Measurements from ENCODE around the gene ENHO.
"Not testable (repeated sequence)": the region's sequence is repeated elsewhere in the genome, so short reads cannot be mapped to it uniquely, and the experiment has no call there.

The ENHO gene

GRCh38 chr9:34547960-34548611 lies 25.3 kb upstream of the ENHO start:
- Histone ChIP-seq H3K27me3 (ENCODE audit: control insufficient read depth in 1 of 2, insufficient read depth in 2 of 2, low read length in 2 of 2) (peaks cover 11 to 15% of the 10 kb centered on the region in 2 donors), H3K27ac (ENCODE audit: low read length) (no peak overlapping the region), H3K4me1 (ENCODE audit: control insufficient read depth, insufficient read depth, low read length) (peaks cover 7% of the 10 kb centered on the region), H3K36me3 (ENCODE audit: control insufficient read depth in 2 of 2, insufficient read depth in 2 of 2, low read length in 2 of 2) (no peaks in the 10 kb centered on the region), H3K9me3 (ENCODE audit: control insufficient read depth in 2 of 2, low read length in 2 of 2) (no peaks in the 10 kb centered on the region), H3K9ac (ENCODE audit: low read length in 2 of 2) (no peak overlapping the region), H3K4me3 (ENCODE audit: low read length in 2 of 2) (no peak overlapping the region)

GRCh38 chr9:34546834-34547827 lies 24.3 kb upstream of the ENHO start:
- H3K27me3 ChIP-seq (ENCODE audit: control insufficient read depth in 1 of 2, insufficient read depth in 2 of 2, low read length in 2 of 2) = peaks cover 11 to 14% of the 10 kb centered on the region in 2 donors
- H3K36me3 ChIP-seq (ENCODE audit: control insufficient read depth in 2 of 2, insufficient read depth in 2 of 2, low read length in 2 of 2) = no peaks in the 10 kb centered on the region
- no peaks in the 10 kb centered on the region for H3K9me3 ChIP-seq (ENCODE audit: control insufficient read depth in 2 of 2, low read length in 2 of 2)
- no peak overlapping the region for H3K4me3 ChIP-seq (ENCODE audit: low read length in 2 of 2)
- H3K4me1 ChIP-seq (ENCODE audit: control insufficient read depth, insufficient read depth, low read length) = peaks cover 7% of the 10 kb centered on the region
- H3K27ac ChIP-seq (ENCODE audit: low read length) = no peak overlapping the region
- H3K9ac ChIP-seq (ENCODE audit: low read length in 2 of 2) = no peak overlapping the region

- no peak overlapping the region for H3K27ac ChIP-seq (ENCODE audit: low read length)
- H3K4me1 ChIP-seq (ENCODE audit: control insufficient read depth, insufficient read depth, low read length) = peaks cover 7% of the 10 kb centered on the region
- H3K36me3 ChIP-seq (ENCODE audit: control insufficient read depth in 2 of 2, insufficient read depth in 2 of 2, low read length in 2 of 2) = no peaks in the 10 kb centered on the region
- H3K27me3 ChIP-seq (ENCODE audit: control insufficient read depth in 1 of 2, insufficient read depth in 2 of 2, low read length in 2 of 2) = peaks cover 11 to 14% of the 10 kb centered on the region in 2 donors
- no peak overlapping the region for H3K4me3 ChIP-seq (ENCODE audit: low read length in 2 of 2)
- H3K9me3 ChIP-seq (ENCODE audit: control insufficient read depth in 2 of 2, low read length in 2 of 2) = no peaks in the 10 kb centered on the region
- H3K9ac ChIP-seq (ENCODE audit: low read length in 2 of 2) = no peak overlapping the region
Observed at GRCh38 chr9:34546102-34546833, 23.5 kb upstream of the ENHO start.

- Histone ChIP-seq H3K9me3 (ENCODE audit: control insufficient read depth in 2 of 2, low read length in 2 of 2) (no peaks in the 10 kb centered on the region), H3K27ac (ENCODE audit: low read length) (no peak overlapping the region), H3K4me1 (ENCODE audit: control insufficient read depth, insufficient read depth, low read length) (peaks cover 7% of the 10 kb centered on the region), H3K9ac (ENCODE audit: low read length in 2 of 2) (no peak overlapping the region), H3K27me3 (ENCODE audit: control insufficient read depth in 1 of 2, insufficient read depth in 2 of 2, low read length in 2 of 2) (peaks cover 11 to 14% of the 10 kb centered on the region in 2 donors), H3K36me3 (ENCODE audit: control insufficient read depth in 2 of 2, insufficient read depth in 2 of 2, low read length in 2 of 2) (no peaks in the 10 kb centered on the region), H3K4me3 (ENCODE audit: low read length in 2 of 2) (no peak overlapping the region)
Observed at GRCh38 chr9:34545497-34545896, 22.7 kb upstream of the ENHO start.

GRCh38 chr9:34544035-34544434 lies 21.2 kb upstream of the ENHO start:
- H3K36me3 ChIP-seq (ENCODE audit: control insufficient read depth in 2 of 2, insufficient read depth in 2 of 2, low read length in 2 of 2) = no peaks in the 10 kb centered on the region
- no peak overlapping the region for H3K27ac ChIP-seq (ENCODE audit: low read length)

GRCh38 chr9:34541540-34541939 lies 18.8 kb upstream of the ENHO start:
- Histone ChIP-seq H3K36me3 (ENCODE audit: control insufficient read depth in 2 of 2, insufficient read depth in 2 of 2, low read length in 2 of 2) (no peaks in the 10 kb centered on the region), H3K27me3 (ENCODE audit: control insufficient read depth in 1 of 2, insufficient read depth in 2 of 2, low read length in 2 of 2) (peaks cover 6 to 8% of the 10 kb centered on the region in 2 donors), H3K9ac (ENCODE audit: low read length in 2 of 2) (no peak overlapping the region), H3K4me3 (ENCODE audit: low read length in 2 of 2) (no peak overlapping the region), H3K4me1 (ENCODE audit: control insufficient read depth, insufficient read depth, low read length) (no peaks in the 10 kb centered on the region), H3K27ac (ENCODE audit: low read length) (no peak overlapping the region), H3K9me3 (ENCODE audit: control insufficient read depth in 2 of 2, low read length in 2 of 2) (no peaks in the 10 kb centered on the region)

More at GRCh38 chr9:34544035-34544434, 21.2 kb upstream of the ENHO start:
- no peak overlapping the region for H3K4me3 ChIP-seq (ENCODE audit: low read length in 2 of 2)
- H3K4me1 ChIP-seq (ENCODE audit: control insufficient read depth, insufficient read depth, low read length) = peaks cover 7% of the 10 kb centered on the region
- peaks cover 11 to 14% of the 10 kb centered on the region in 2 donors for H3K27me3 ChIP-seq (ENCODE audit: control insufficient read depth in 1 of 2, insufficient read depth in 2 of 2, low read length in 2 of 2)
- no peaks in the 10 kb centered on the region for H3K9me3 ChIP-seq (ENCODE audit: control insufficient read depth in 2 of 2, low read length in 2 of 2)
- no peak overlapping the region for H3K9ac ChIP-seq (ENCODE audit: low read length in 2 of 2)

- no peak overlapping the region for H3K9ac ChIP-seq (ENCODE audit: low read length in 2 of 2)
- H3K27ac ChIP-seq (ENCODE audit: low read length) = no peak overlapping the region
Observed at GRCh38 chr9:34540827-34541226, 18.0 kb upstream of the ENHO start.

GRCh38 chr9:34536685-34537084 lies 13.9 kb upstream of the ENHO start:
- Histone ChIP-seq H3K9ac (ENCODE audit: low read length in 2 of 2) (no peak overlapping the region), H3K36me3 (ENCODE audit: control insufficient read depth in 2 of 2, insufficient read depth in 2 of 2, low read length in 2 of 2) (no peaks in the 10 kb centered on the region), H3K27me3 (ENCODE audit: control insufficient read depth in 1 of 2, insufficient read depth in 2 of 2, low read length in 2 of 2) (peaks cover 3% of the 10 kb centered on the region in 2 donors)

More at GRCh38 chr9:34540827-34541226, 18.0 kb upstream of the ENHO start:
- Histone ChIP-seq H3K36me3 (ENCODE audit: control insufficient read depth in 2 of 2, insufficient read depth in 2 of 2, low read length in 2 of 2) (no peaks in the 10 kb centered on the region), H3K27me3 (ENCODE audit: control insufficient read depth in 1 of 2, insufficient read depth in 2 of 2, low read length in 2 of 2) (peaks cover 3 to 4% of the 10 kb centered on the region in 2 donors), H3K4me1 (ENCODE audit: control insufficient read depth, insufficient read depth, low read length) (no peaks in the 10 kb centered on the region), H3K9me3 (ENCODE audit: control insufficient read depth in 2 of 2, low read length in 2 of 2) (no peaks in the 10 kb centered on the region), H3K4me3 (ENCODE audit: low read length in 2 of 2) (no peak overlapping the region)

GRCh38 chr9:34532041-34532440 lies 9.3 kb upstream of the ENHO start:
- not testable (repeated sequence) for H3K4me1 ChIP-seq (ENCODE audit: control insufficient read depth, insufficient read depth, low read length); H3K36me3 ChIP-seq (ENCODE audit: control insufficient read depth in 2 of 2, insufficient read depth in 2 of 2, low read length in 2 of 2); H3K27ac ChIP-seq (ENCODE audit: low read length); H3K9me3 ChIP-seq (ENCODE audit: control insufficient read depth in 2 of 2, low read length in 2 of 2); H3K27me3 ChIP-seq (ENCODE audit: control insufficient read depth in 1 of 2, insufficient read depth in 2 of 2, low read length in 2 of 2); H3K9ac ChIP-seq (ENCODE audit: low read length in 2 of 2); H3K4me3 ChIP-seq (ENCODE audit: low read length in 2 of 2)

More at GRCh38 chr9:34536685-34537084, 13.9 kb upstream of the ENHO start:
- no peaks in the 10 kb centered on the region for H3K9me3 ChIP-seq (ENCODE audit: control insufficient read depth in 2 of 2, low read length in 2 of 2)
- no peak overlapping the region for H3K27ac ChIP-seq (ENCODE audit: low read length)
- no peaks in the 10 kb centered on the region for H3K4me1 ChIP-seq (ENCODE audit: control insufficient read depth, insufficient read depth, low read length)
- H3K4me3 ChIP-seq (ENCODE audit: low read length in 2 of 2) = no peak overlapping the region

- no peaks in the 10 kb centered on the region for H3K27me3 ChIP-seq (ENCODE audit: control insufficient read depth in 1 of 2, insufficient read depth in 2 of 2, low read length in 2 of 2)
Observed at GRCh38 chr9:34526026-34526425, 3.2 kb upstream of the ENHO start.

More at GRCh38 chr9:34526026-34526425, 3.2 kb upstream of the ENHO start:
- Histone ChIP-seq H3K4me1 (ENCODE audit: control insufficient read depth, insufficient read depth, low read length) (peaks cover 13% of the 10 kb centered on the region), H3K27ac (ENCODE audit: low read length) (no peak overlapping the region), H3K36me3 (ENCODE audit: control insufficient read depth in 2 of 2, insufficient read depth in 2 of 2, low read length in 2 of 2) (no peaks in the 10 kb centered on the region), H3K9me3 (ENCODE audit: control insufficient read depth in 2 of 2, low read length in 2 of 2) (no peaks in the 10 kb centered on the region), H3K9ac (ENCODE audit: low read length in 2 of 2) (no peak overlapping the region), H3K4me3 (ENCODE audit: low read length in 2 of 2) (no peak overlapping the region)

Data from stomach smooth muscle (tissue), 2 donors.